ENCODE measurements around the gene MED29. TPM values are rescaled to one million over a fixed set of nuclear protein-coding genes. Genes with fewer than 3 reads are reported as not detected.

MED29 gene
- total RNA-seq, 2 experiments from 2014 or later: 45.0 to 46.1 TPM

DNA sequence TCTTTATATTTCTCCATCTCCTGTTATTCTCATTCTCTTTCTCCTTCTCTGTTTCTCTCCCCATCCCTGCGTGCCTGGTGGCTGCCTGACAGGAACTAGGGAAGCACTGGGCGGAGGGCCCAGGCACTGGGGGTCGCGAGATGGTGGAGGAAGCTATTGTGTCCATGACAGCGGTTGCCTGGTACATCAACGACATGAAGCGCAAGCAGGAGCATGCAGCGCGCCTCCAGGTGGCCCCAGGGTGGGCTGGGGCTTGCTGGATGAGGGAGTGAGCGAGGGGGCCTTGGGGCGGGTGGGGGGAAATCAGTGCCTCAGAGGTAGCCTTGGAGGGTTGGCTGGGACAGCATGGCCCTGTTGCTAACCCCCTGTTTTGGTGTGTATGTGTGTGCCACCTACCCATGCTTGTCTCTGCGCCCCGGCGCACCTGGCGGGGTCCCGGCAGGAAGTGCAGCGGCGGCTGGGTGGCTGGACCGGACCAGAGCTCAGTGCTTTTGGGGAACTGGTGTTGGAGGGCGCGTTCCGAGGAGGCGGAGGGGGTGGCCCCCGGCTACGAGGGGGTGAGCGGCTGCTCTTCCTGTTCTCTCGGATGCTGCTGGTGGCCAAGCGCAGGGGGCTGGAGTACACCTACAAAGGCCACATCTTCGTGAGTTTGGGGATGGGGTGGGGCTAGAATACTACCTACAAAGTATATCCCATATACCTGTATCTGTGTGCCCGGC lies 26.4 kb downstream of the MED29 start:
- ChIA-PET POLR2A (interaction anchor here (2.2 kb wide), 2 partner anchors 18 kb away, joined by 8 to 14 read pairs; partner anchors contain the start of gene RPS16), CTCF (no interaction called here)
- H3K27me3 Mint-ChIP-seq: no peaks in the 10 kb centered on the region
- H3K4me1 ChIP-seq (ENCODE audit: insufficient read depth, low read length): peaks cover 25% of the 10 kb centered on the region
- no peaks in the 10 kb centered on the region for H3K9me3 Mint-ChIP-seq
- ATAC-seq (ENCODE audit: poor library complexity): no peak
- peaks cover 39% of the 10 kb centered on the region for H3K36me3 Mint-ChIP-seq (ENCODE audit: low read depth)
- peak in 2 of 14 experiments; percentile 23 to 44 for DNase-seq
- no peaks in the 10 kb centered on the region for H3K27me3 ChIP-seq (ENCODE audit: control insufficient read depth in 1 of 2, insufficient read depth in 2 of 2, low read length in 2 of 2)
- H3K4me3 ChIP-seq (ENCODE audit: low read length): no peak overlapping the region
- TF ChIP-seq, protein P1, sequence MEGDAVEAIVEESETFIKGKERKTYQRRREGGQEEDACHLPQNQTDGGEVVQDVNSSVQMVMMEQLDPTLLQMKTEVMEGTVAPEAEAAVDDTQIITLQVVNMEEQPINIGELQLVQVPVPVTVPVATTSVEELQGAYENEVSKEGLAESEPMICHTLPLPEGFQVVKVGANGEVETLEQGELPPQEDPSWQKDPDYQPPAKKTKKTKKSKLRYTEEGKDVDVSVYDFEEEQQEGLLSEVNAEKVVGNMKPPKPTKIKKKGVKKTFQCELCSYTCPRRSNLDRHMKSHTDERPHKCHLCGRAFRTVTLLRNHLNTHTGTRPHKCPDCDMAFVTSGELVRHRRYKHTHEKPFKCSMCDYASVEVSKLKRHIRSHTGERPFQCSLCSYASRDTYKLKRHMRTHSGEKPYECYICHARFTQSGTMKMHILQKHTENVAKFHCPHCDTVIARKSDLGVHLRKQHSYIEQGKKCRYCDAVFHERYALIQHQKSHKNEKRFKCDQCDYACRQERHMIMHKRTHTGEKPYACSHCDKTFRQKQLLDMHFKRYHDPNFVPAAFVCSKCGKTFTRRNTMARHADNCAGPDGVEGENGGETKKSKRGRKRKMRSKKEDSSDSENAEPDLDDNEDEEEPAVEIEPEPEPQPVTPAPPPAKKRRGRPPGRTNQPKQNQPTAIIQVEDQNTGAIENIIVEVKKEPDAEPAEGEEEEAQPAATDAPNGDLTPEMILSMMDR (IDR thresholded peaks at IDR 0.05): no peak
- peaks cover 16% of the 10 kb centered on the region for H3K36me3 ChIP-seq (ENCODE audit: insufficient read depth, low read length)
- peak overlapping the region; percentile 27 for H3K27ac Mint-ChIP-seq
- peak overlapping the region; percentile 75 for H3K4me3 Mint-ChIP-seq
- peaks cover 12% of the 10 kb centered on the region for H3K4me1 Mint-ChIP-seq (ENCODE audit: low read depth)
- H3K9me3 ChIP-seq (ENCODE audit: control insufficient read depth in 1 of 2, insufficient read depth in 1 of 2, low read length in 2 of 2): no peaks in the 10 kb centered on the region
- intact Hi-C loops (cut with DNase I, micrococcal nuclease): loop anchor here in 1 of 2 experiments (10.0 kb wide), 1 partner anchor 293 kb away; the partner anchor contains the start of gene PAK4
- H3K27ac ChIP-seq (ENCODE audit: low read depth in 1 of 2, low read length in 2 of 2): no peak overlapping the region

DNA sequence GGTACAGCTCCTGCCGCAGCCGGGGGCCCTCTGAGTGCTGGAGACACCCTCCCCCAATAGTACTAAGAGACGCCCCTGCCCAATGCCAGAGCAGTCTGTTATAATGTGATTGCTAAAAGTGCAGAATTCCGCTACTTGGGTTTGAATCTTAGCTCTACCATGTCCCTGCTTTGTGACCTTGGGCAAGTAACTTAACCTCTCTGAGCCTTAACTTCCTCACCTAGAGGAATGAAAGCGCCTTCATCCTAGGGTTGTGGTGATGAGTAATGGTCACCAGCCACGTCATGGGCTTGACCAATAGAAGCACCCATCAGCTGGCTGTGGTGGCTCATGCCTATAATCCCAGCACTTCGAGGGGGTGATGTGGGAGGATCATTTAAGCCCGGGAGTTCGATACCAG lies 27.8 kb downstream of the MED29 start:
- Histone ChIP-seq H3K4me3 (ENCODE audit: low read length) (no peak overlapping the region), H3K27ac (ENCODE audit: low read depth in 1 of 2, low read length in 2 of 2) (no peak overlapping the region), H3K27me3 (ENCODE audit: control insufficient read depth in 1 of 2, insufficient read depth in 2 of 2, low read length in 2 of 2) (no peaks in the 10 kb centered on the region), H3K36me3 (ENCODE audit: insufficient read depth, low read length) (peaks cover 29% of the 10 kb centered on the region), H3K9me3 (ENCODE audit: control insufficient read depth in 1 of 2, insufficient read depth in 1 of 2, low read length in 2 of 2) (no peaks in the 10 kb centered on the region), H3K4me1 (ENCODE audit: insufficient read depth, low read length) (peaks cover 13% of the 10 kb centered on the region)
- ChIA-PET CTCF (no interaction called here), POLR2A (interaction anchor here (1.0 to 2.2 kb wide), 2 partner anchors 17 to 28 kb away, joined by 5 to 8 read pairs; partner anchors contain the start of genes MED29, PAF1 and RPS16)
- DNase-seq (peak in 2 of 14 experiments; percentile 19 to 41), ATAC-seq (ENCODE audit: poor library complexity) (no peak)
- TF ChIP-seq, protein P1 (IDR thresholded peaks at IDR 0.05): no peak
- Mint-ChIP-seq H3K27me3 (no peaks in the 10 kb centered on the region), H3K4me3 (no peak overlapping the region), H3K9me3 (no peaks in the 10 kb centered on the region), H3K27ac (peak overlapping the region; percentile 42), H3K36me3 (ENCODE audit: low read depth) (peaks cover 45% of the 10 kb centered on the region), H3K4me1 (ENCODE audit: low read depth) (peaks cover 7% of the 10 kb centered on the region)
- intact Hi-C loops (cut with DNase I, micrococcal nuclease): loop anchor here in 1 of 2 experiments (10.0 kb wide), 1 partner anchor 294 kb away; the partner anchor contains the start of gene PAK4

DNA sequence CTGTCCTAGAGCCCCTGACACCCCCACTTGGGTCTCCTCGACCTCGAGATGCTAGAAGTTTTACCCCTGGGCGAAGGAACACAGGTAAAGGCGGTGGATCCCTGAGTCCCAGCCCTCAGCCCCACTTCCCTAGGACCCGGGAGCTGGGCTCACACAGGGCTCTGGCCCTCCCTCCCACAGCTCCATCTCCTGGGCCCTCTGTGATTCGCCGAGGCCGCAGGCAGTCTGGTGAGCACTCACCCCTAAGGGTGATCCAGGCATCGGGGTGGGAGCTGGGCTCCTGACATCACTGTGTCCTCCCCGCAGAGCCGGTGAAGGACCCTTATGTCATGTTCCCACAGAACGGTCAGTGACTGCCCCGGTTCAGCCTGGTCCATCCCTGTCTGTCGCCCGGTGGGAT lies 29.6 kb downstream of the MED29 start:
- Histone ChIP-seq H3K9me3 (ENCODE audit: control insufficient read depth in 1 of 2, insufficient read depth in 1 of 2, low read length in 2 of 2) (no peaks in the 10 kb centered on the region), H3K36me3 (ENCODE audit: insufficient read depth, low read length) (peaks cover 31% of the 10 kb centered on the region), H3K4me1 (ENCODE audit: insufficient read depth, low read length) (no peaks in the 10 kb centered on the region), H3K4me3 (ENCODE audit: low read length) (no peak overlapping the region), H3K27ac (ENCODE audit: low read depth in 1 of 2, low read length in 2 of 2) (no peak overlapping the region), H3K27me3 (ENCODE audit: control insufficient read depth in 1 of 2, insufficient read depth in 2 of 2, low read length in 2 of 2) (no peaks in the 10 kb centered on the region)
- H3K27me3 Mint-ChIP-seq: no peaks in the 10 kb centered on the region
- H3K4me1 Mint-ChIP-seq (ENCODE audit: low read depth): no peaks in the 10 kb centered on the region
- ATAC-seq (ENCODE audit: poor library complexity) (no peak), DNase-seq (peak in 2 of 14 experiments; percentile 11 to 43)
- intact Hi-C loops (cut with DNase I, micrococcal nuclease): no loop called here
- POLR2A ChIA-PET: interaction anchor here (0.9 to 1.6 kb wide), 2 partner anchors 8 to 15 kb away, joined by 3 read pairs; partner anchors contain the start of genes PLEKHG2 and RPS16
- CTCF ChIA-PET: interaction anchor here (0.6 to 1.4 kb wide), 2 partner anchors 9 to 210 kb away, joined by 3 to 6 read pairs; partner anchors contain the start of gene PLEKHG2
- TF ChIP-seq, protein P1 (IDR thresholded peaks at IDR 0.05): no peak
- H3K4me3 Mint-ChIP-seq: no peak overlapping the region
- H3K36me3 Mint-ChIP-seq (ENCODE audit: low read depth): peaks cover 48% of the 10 kb centered on the region
- no peak overlapping the region for H3K27ac Mint-ChIP-seq
- no peaks in the 10 kb centered on the region for H3K9me3 Mint-ChIP-seq

All from CD4-positive, alpha-beta T cell (primary cell).